NCI-H82 treated with DMSO at 0.1 percent for 48 hours (cell line): ENCODE results near the gene TMEM163.
"Not testable (repeated sequence)": the region's sequence is repeated elsewhere in the genome, so short reads cannot be mapped to it uniquely, and the experiment has no call there.

ENCODE experiments used
- DNase-seq: peaks from one replicate; lab custom pipeline; 2025; ENCODE audit not compliant: unreplicated experiment; lab: John Stamatoyannopoulos, UW

TMEM163 gene

DNA sequence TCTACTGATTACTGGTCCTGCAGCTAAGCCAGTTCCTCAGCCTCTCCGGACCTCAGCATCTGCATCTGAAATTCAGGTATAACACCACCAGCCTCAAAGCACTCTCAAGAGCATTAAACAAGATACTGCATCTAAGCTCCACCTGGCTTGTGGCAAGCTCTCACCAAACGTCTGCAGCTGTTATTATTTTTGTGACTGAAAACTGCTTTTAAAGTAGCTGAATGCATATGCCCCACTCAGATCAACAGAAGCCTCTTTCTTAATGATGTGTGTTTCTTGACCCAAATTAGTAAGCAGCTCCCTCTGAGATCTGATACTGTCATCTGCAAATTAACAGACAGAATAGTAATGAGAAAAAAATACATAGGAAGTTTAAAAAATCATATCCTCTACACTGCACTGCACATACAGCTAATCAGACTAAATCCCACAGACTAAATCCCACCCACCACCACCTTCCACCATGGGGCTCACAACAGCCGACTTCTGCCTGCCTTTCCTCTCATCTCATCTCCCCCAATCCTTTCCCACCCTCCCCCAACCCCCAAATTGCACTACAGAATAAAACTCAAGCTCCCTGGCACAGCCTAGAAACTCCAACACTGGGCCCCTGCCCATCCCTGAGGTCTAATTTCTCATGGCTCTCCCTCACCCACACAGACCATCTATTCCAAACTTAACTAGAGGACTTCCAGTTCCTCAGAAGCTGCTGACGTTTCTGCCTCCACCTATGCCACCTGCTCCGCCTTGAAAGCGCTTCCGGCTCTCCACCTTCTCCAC lies 52.9 kb downstream of the TMEM163 start:
- DNase-seq, result peak; percentile 7

- DNase-seq, result no peak
These were observed 55.0 kb downstream of the TMEM163 start for GRCh38 chr2:134663451-134664450.

- DNase-seq, result no peak
These were observed 56.0 kb downstream of the TMEM163 start for GRCh38 chr2:134662751-134663150.

DNA sequence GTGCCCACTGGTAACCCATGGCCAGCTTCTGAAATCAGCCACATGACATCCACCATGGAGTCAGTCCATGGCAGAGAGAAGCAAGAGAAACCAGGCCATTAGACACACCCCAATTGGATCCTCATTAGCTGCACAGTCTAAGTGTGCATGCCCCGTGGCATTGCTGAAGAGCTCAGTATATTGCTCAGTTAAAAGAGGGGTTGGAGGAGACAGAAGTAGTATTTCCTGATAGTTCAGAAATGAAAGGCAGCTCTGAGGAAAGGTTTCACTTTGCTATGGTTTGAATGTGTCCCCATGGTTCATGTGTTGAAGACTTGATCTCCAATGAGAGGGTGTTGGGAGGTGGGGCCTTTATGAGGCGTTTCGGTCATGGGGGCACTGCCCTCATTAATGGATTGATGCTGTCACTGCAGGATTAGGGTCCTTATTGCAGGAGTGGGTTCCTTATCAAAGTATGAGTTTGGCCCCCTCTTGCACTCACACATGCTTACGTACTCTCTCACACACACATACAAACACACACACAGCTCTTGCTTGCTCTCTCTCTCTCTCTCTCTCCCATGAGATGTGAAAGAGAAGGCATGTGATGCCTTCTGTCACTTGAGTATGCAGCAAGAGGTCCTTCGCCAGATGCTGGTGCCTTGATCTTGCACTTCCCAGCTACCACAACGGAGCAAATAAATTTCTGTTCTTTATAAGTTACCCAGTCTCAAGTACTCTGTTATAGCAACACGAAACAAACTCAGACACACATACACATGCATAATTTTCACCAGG lies 58.0 kb downstream of the TMEM163 start:
- DNase-seq, result no peak

DNA sequence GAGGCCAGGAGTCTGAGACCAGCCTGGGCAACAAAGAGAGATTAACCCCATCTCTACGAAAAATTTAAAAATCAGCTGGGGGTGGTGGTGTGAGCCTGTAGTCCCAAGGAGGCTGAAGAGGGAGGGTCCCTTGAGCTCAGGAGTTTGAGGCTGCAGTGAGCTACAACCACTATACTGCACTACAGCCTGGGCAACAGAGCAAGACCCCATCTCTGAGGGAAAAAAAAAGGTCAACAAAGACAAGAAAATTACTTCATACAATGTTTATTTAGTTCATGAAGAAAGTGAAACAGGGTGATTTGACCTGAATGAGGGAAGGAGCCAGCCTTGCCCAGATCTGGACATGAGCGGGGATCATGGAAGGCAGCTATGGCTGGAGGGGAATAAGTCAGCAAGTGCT lies 59.1 kb downstream of the TMEM163 start:
- DNase-seq, result no peak

DNA sequence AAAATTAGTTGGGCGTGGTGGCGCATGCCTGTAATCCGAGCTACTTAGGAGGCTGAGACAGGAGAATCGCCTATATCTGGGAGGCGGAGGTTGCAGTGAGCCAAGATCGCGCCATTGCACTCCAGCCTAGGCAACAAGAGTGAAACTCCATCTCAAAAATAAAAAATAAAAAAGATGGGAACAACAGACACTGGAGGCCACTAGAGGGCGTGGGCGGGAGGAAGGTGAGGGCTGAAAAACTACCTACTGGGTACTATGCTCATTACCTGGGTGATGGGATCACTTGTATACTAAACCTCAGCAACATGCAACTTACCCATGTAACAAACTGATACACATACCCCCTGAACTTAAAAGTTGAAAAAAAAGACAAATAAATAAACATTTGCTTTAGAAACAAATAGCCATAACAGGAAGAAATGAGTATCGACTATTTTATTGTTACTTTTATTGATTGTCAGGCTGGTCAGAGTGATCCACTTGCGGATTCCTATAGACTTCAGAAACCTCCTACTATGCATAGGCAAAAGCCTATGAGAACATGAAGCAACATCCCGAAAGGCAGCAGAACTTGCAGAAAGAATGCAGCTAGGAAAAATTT lies 61.0 kb downstream of the TMEM163 start:
- DNase-seq, result no peak

GRCh38 chr2:134656391-134656790 lies 62.4 kb downstream of the TMEM163 start:
- DNase-seq, result not testable (repeated sequence)

DNA sequence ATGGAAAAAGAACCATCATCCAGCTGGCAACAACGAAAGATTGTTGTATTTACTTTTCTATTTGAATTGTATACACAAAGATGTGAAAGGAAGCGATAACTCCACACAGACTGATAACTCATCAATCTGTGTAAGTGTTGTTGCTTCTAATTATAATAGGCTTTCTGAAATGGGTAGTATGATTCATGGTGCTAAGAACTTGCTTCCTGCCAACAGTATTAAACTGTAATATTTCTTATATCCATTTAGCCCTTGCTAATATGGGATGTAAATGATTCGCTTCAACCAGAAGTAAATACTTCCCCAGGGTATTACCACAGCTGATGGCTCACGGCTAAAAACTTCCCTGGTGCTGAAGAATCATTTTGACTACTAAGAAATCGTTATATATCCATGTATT lies 70.2 kb downstream of the TMEM163 start:
- DNase-seq, result no peak

DNA sequence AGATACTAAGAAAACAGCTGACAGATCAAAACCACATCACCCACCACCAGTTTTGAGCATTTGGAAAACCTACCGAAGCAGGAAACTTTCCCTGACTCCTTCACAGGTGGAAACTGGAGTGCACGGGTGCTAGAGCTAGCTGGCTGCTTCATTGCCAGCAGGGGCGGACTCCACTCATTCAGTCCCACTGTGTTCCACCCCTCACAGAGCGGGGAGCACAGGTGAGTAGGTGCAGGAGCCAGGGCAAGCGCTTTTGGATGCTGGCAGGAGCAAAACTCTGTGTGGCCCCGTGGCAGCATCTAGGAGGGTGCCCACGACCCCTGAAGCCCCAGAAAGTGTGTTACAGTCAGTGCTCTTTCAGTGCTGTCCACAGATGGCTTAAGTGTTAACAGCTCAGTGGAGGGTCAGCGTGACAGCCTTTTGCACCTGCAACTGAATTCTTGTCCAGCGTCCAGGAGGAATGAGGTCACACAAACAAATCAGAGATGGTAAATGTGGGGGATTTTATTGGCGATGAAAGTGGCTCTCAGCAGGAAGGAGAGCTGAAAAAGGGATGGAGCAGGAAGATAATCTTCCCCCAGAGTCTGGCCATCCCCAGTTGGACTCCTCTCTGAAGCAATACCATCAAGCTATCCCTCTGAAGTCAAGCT lies 71.1 kb downstream of the TMEM163 start:
- DNase-seq, result no peak

DNA sequence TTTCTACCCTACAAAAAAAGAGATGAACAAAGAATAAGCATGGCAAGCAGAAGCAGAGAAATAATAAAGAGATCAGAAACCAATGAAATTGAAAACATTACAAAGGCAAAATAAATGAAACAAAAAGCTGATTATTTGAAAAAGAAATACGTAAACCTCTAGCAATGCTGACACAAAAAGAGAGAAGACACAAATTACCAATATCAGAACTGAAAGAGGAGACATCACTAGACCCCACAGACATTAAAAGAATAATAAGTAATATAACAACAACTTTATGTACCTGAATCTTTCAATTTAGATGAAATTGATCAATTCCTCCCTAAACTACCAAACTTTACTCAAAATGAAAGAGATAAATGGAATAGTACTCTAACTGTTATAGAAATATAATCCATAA lies 75.9 kb downstream of the TMEM163 start:
- no peak for DNase-seq

GRCh38 chr2:134640494-134640893 lies 78.3 kb downstream of the TMEM163 start:
- DNase-seq, result no peak

GRCh38 chr2:134639265-134639664 lies 79.5 kb downstream of the TMEM163 start:
- no peak for DNase-seq

GRCh38 chr2:134636714-134637113 lies 82.1 kb downstream of the TMEM163 start:
- no peak for DNase-seq

DNA sequence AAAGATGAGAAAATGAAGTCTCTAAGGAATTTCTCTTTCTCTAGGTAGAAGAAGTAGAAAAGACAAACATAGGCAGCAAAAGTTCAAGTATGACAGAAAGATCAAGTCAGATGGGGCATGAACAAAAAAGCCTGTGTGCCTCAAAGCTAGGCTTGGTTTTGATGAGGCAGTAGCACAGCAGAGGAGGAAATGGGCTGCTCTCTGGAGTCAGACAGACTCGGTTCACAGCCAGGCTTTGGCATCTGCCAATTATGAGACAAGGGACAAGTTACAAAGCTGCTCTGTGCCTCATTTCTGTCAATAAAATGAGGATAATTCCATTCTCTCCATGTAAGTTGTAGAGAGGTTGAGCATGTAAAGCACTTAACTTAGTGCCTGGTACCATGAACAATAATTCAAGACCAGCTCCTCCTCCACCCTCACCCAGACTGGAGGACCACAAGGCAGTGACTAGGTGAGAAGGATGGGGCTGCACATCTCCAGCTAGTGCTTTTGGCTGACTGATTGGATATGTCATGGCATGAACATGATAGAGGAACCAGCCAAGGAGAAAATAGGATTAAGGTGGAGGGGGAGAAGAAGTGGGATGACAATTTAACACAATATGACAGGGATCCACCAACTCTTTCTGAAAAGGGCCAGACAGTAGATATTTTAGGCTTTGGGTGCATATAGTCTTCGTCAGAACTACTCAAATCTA lies 84.6 kb downstream of the TMEM163 start:
- DNase-seq, result no peak

GRCh38 chr2:134630504-134631159 lies 88.2 kb downstream of the TMEM163 start:
- DNase-seq, result no peak

- no peak for DNase-seq
These were observed 90.3 kb downstream of the TMEM163 start for GRCh38 chr2:134628453-134628852.

- no peak for DNase-seq
These were observed 92.0 kb downstream of the TMEM163 start for GRCh38 chr2:134626781-134627180.

- DNase-seq, result no peak
These were observed 93.5 kb downstream of the TMEM163 start for GRCh38 chr2:134625311-134625710.

- DNase-seq, result no peak
These were observed 95.0 kb downstream of the TMEM163 start for GRCh38 chr2:134623796-134624195.
